Osteocyte (in vitro differentiated cells): ENCODE results near the gene THAP7. TPM values are rescaled to one million over a fixed set of nuclear protein-coding genes. Genes with fewer than 3 reads are reported as not detected.

Experiments used
- DNase-seq: peaks from one replicate; pipeline ENCODE4 v3.0.0; 2021; ENCODE audit warnings: mixed read lengths; ENCODE audit not compliant: unreplicated experiment; ENCODE audit errors: extremely low spot score
- H3K27ac Mint-ChIP-seq: one replicate; pipeline ENCODE4 v1.8.0; 2021; ENCODE audit warnings: mild to moderate bottlenecking, mixed read lengths; ENCODE audit not compliant: unreplicated experiment
- H3K27me3 Mint-ChIP-seq: one replicate; pipeline ENCODE4 v1.8.0; 2021; ENCODE audit warnings: mixed read lengths; ENCODE audit not compliant: unreplicated experiment
- H3K36me3 Mint-ChIP-seq: one replicate; pipeline ENCODE4 v1.8.0; 2021; ENCODE audit warnings: mixed read lengths; ENCODE audit not compliant: unreplicated experiment
- H3K4me1 Mint-ChIP-seq: one replicate; pipeline ENCODE4 v1.8.0; 2021; ENCODE audit warnings: mixed read lengths; ENCODE audit not compliant: unreplicated experiment
- H3K4me3 Mint-ChIP-seq: one replicate; pipeline ENCODE4 v1.8.0; 2021; ENCODE audit warnings: mild to moderate bottlenecking, moderate library complexity, mixed read lengths; ENCODE audit not compliant: unreplicated experiment
- H3K9me3 Mint-ChIP-seq: one replicate; pipeline ENCODE4 v1.8.0; 2021; ENCODE audit warnings: mixed read lengths; ENCODE audit not compliant: unreplicated experiment
- total RNA-seq: library from RNA; stranded (reverse); gene quantifications from 2 replicates; pipeline ENCODE4 v1.2.1, GENCODE V29; 2021
- TF ChIP-seq, protein P1 (sequence below): fragments of 200-600 bp; sonication (generic); IDR thresholded peaks from 2 replicates; pipeline ENCODE4 v1.5.0; 2021; ENCODE audit warnings: antibody characterized with exemption, mild to moderate bottlenecking, moderate library complexity

The THAP7 gene
- total RNA-seq, 1 donor from 2014 or later = 27.0 TPM

DNA sequence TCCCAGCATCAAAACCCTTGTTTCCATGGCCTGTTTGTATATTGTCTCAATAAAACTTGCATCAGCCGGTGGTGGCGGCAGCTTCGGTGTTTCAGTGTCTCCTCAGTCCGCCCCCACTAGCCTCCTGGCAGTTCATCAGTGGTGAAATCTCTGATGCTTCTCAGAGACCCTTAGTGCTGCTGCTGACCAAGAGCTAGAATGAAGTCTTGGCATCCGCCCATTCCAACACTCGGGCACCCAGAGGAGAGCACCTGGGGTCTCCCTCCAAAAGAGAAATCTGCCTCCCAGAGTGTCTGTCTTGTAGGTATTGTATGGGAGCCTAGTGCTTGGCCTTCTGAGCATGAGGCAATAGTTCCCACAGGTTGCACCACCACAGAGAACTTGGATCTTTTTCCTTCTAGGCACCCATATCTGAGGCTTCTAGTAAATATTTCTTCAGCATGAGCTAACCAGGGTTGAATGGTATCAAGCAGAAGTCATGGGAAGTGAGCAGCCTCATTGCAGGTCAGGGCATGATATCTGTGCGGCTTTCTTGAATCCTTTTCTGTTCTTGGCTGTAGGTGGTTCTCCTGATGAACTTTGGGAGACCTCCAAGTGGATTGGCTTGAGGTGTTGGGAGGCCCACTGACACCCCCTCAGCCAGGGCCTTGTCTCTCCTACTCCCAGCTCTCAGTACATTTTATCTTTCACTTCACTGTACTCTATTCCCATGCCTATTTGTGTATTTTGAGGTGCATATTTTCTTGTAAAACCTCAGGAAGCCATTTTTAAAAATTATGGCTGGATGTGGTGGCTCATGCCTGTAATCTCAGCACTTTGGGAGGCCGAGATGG, 48.0 kb downstream of the THAP7 start:
- DNase-seq = no peak
- H3K4me3 Mint-ChIP-seq = no peak overlapping the region
- H3K27ac Mint-ChIP-seq = no peak overlapping the region
- TF ChIP-seq, protein P1, sequence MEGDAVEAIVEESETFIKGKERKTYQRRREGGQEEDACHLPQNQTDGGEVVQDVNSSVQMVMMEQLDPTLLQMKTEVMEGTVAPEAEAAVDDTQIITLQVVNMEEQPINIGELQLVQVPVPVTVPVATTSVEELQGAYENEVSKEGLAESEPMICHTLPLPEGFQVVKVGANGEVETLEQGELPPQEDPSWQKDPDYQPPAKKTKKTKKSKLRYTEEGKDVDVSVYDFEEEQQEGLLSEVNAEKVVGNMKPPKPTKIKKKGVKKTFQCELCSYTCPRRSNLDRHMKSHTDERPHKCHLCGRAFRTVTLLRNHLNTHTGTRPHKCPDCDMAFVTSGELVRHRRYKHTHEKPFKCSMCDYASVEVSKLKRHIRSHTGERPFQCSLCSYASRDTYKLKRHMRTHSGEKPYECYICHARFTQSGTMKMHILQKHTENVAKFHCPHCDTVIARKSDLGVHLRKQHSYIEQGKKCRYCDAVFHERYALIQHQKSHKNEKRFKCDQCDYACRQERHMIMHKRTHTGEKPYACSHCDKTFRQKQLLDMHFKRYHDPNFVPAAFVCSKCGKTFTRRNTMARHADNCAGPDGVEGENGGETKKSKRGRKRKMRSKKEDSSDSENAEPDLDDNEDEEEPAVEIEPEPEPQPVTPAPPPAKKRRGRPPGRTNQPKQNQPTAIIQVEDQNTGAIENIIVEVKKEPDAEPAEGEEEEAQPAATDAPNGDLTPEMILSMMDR = no peak
- peaks cover 27% of the 10 kb centered on the region for H3K36me3 Mint-ChIP-seq
- H3K9me3 Mint-ChIP-seq = no peaks in the 10 kb centered on the region
- no peaks in the 10 kb centered on the region for H3K27me3 Mint-ChIP-seq
- peaks cover 14% of the 10 kb centered on the region for H3K4me1 Mint-ChIP-seq

DNA sequence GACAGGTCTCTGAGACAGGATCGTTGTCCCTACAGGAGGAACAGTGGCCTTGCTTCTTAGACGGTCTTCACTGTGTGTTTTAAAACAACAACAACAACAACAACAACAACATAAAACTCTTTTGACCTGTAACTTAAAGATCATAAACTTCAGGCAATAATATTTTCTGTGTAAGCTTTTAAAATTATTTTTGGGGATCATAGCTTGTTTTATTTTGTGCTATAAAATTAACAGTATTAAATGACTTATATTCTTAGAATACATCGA, 48.6 kb downstream of the THAP7 start:
- no peak overlapping the region for H3K4me3 Mint-ChIP-seq
- H3K4me1 Mint-ChIP-seq = peaks cover 13% of the 10 kb centered on the region
- DNase-seq = no peak
- no peaks in the 10 kb centered on the region for H3K27me3 Mint-ChIP-seq
- H3K27ac Mint-ChIP-seq = no peak overlapping the region
- H3K36me3 Mint-ChIP-seq = peaks cover 27% of the 10 kb centered on the region
- TF ChIP-seq, protein P1 = no peak
- no peaks in the 10 kb centered on the region for H3K9me3 Mint-ChIP-seq

GRCh38 chr22:20952544-20953341, 49.2 kb downstream of the THAP7 start:
- H3K27ac Mint-ChIP-seq = peak overlapping the region; percentile 5
- no peak for DNase-seq

DNA sequence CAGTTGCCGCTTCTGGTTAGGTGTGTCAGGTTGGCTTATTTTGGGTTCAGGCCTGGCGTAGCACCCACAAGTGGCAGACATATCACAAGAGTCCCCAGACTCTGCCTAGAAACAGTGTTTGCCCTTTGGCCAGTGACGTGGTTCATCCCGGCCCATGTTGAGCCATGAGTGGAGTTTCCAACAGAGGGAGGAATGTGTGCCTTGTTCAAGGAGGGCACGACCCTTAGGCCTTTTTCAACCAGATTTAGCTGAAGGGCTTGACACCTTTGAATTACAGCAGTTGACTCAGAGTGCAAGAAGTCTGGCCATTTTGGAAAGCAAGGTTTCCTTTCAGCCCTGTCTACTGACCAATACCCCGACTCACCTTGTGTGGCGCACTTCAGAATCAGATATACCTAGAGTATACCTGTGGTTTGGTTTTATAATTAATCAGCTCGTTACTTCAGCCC, 50.0 kb downstream of the THAP7 start:
- H3K27ac Mint-ChIP-seq = no peak overlapping the region
- no peaks in the 10 kb centered on the region for H3K27me3 Mint-ChIP-seq
- TF ChIP-seq, protein P1 = no peak
- no peak for DNase-seq
- peaks cover 27% of the 10 kb centered on the region for H3K36me3 Mint-ChIP-seq
- H3K4me1 Mint-ChIP-seq = peaks cover 11% of the 10 kb centered on the region
- H3K4me3 Mint-ChIP-seq = no peak overlapping the region
- H3K9me3 Mint-ChIP-seq = no peaks in the 10 kb centered on the region

More at GRCh38 chr22:20952544-20953341, 49.2 kb downstream of the THAP7 start:
- Mint-ChIP-seq H3K27me3 (no peaks in the 10 kb centered on the region), H3K4me3 (no peak overlapping the region), H3K36me3 (peaks cover 27% of the 10 kb centered on the region), H3K9me3 (no peaks in the 10 kb centered on the region), H3K4me1 (peaks cover 12% of the 10 kb centered on the region)
- TF ChIP-seq, protein P1 = no peak
